Lung (tissue), 12 donors: Measurements from ENCODE around the gene THAP4. TPM values are rescaled to one million over a fixed set of nuclear protein-coding genes. Genes with fewer than 3 reads are reported as not detected.
"Not testable (repeated sequence)": the region's sequence is repeated elsewhere in the genome, so short reads cannot be mapped to it uniquely, and the experiment has no call there.

Experiments used
- ATAC-seq: fragments of 200-7000 bp; cut with Tn5 transposase; one replicate; pipeline ENCODE4 v1.9.1; 2020; ENCODE audit warnings: moderate number of reproducible peaks; ENCODE audit not compliant: insufficient read depth, low FRiP score
- DNase-seq, 3 donors: peaks; one replicate each; pipeline ENCODE4 v3.0.0-alpha.2; 2013 to 2017
- H3K27ac ChIP-seq, 2 donors: one replicate each; pipeline ENCODE4 v1.5.1; 2013; ENCODE audit warnings: mild to moderate bottlenecking in 2 of 2, moderate library complexity in 2 of 2, control low read depth in 1 of 2, inconsistent platforms in 1 of 2, low read depth in 1 of 2, low read length in 1 of 2
- H3K27me3 ChIP-seq, 3 donors: one replicate each; pipeline ENCODE4 v1.5.1; 2013; ENCODE audit warnings: low read length in 2 of 3; ENCODE audit not compliant: control insufficient read depth in 3 of 3, insufficient read depth in 3 of 3
- H3K36me3 ChIP-seq, 4 donors: one replicate each; pipeline ENCODE4 v1.5.1; 2013; ENCODE audit warnings: low read length in 4 of 4, mild to moderate bottlenecking in 1 of 4, moderate library complexity in 1 of 4; ENCODE audit not compliant: control insufficient read depth in 4 of 4, insufficient read depth in 4 of 4
- H3K4me1 ChIP-seq, 5 donors: one replicate each; pipeline ENCODE4 v1.5.1; 2013; ENCODE audit warnings: low read length in 5 of 5, mild to moderate bottlenecking in 2 of 5, moderate library complexity in 1 of 5; ENCODE audit not compliant: control insufficient read depth in 5 of 5, insufficient read depth in 5 of 5
- H3K4me3 ChIP-seq: one replicate; pipeline ENCODE4 v1.5.1; 2013; ENCODE audit warnings: mild to moderate bottlenecking, control low read depth, moderate library complexity
- H3K9ac ChIP-seq, 2 donors: one replicate each; pipeline ENCODE4 v1.5.1; 2013; ENCODE audit warnings: low read length in 2 of 2, control low read depth in 1 of 2; ENCODE audit not compliant: insufficient read depth in 1 of 2
- H3K9me3 ChIP-seq, 4 donors: one replicate each; pipeline ENCODE4 v1.5.1; 2013; ENCODE audit warnings: low read length in 3 of 4, mild to moderate bottlenecking in 1 of 4, moderate library complexity in 1 of 4; ENCODE audit not compliant: control insufficient read depth in 4 of 4, insufficient read depth in 3 of 4
- CTCF ChIP-seq: IDR thresholded peaks from 2 replicates; pipeline ENCODE4 v1.5.1; 2012; ENCODE audit warnings: mild to moderate bottlenecking; ENCODE audit errors: control extremely low read depth, extremely low read depth
- WGBS, 2 donors: extraction: QIAGEN DNeasy Blood & Tissue Kit; methylation state at CpG; one replicate each; pipeline ENCODE4 v1.1.7; 2013; 5-methylcytosine and 5-hydroxymethylcytosine counted together
- polyA plus RNA-seq, 2 donors: library from polyadenylated mRNA; stranded (reverse); fragments of 200-250 nt; gene quantifications; one replicate each; pipeline ENCODE4 v1.2.1, GENCODE V29; 2013
- total RNA-seq, 2 donors: library from RNA; depleted of rRNA in 1 of 2; stranded (reverse); fragments of >200 nt in 1 of 2; gene quantifications; one replicate each; pipeline ENCODE4 v1.2.1, GENCODE V29; 2014 to 2021
- donor health status: control.
- donor health status: control.
- donor health status: Bipolar disorder and iron deficiency.
- donor health status: healthy.
- donor health status: DM: yes; HTN: yes; CAD: no.

Gene THAP4
- total and polyA plus RNA-seq, 4 donors = 40.0 to 53.7 (median 45.0) TPM

GRCh38 chr2:241573741-241574140 is 63.2 kb downstream of the THAP4 start:
- ATAC-seq = no peak
- Histone ChIP-seq H3K4me1 (peaks cover 0 to 13% (median 8%) of the 10 kb centered on the region in 5 donors), H3K27me3 (no peaks in the 10 kb centered on the region), H3K36me3 (peaks cover 0 to 13% (median 7%) of the 10 kb centered on the region in 4 donors), H3K4me3 (no peak overlapping the region), H3K27ac (no peak overlapping the region), H3K9me3 (no peaks in the 10 kb centered on the region), H3K9ac (no peak overlapping the region)
- no peak for TF ChIP-seq CTCF
- WGBS, 2 donors = 91 to 95% methylated on average over 12 of the region's 12 CpGs
- no peak for DNase-seq

- not testable (repeated sequence) for H3K4me1 ChIP-seq, H3K27ac ChIP-seq, H3K4me3 ChIP-seq, H3K27me3 ChIP-seq, H3K9me3 ChIP-seq, H3K9ac ChIP-seq, ATAC-seq
- 89 to 94% methylated on average over 19 to 20 of the region's 20 CpGs for WGBS, 2 donors
- peaks cover 0 to 13% (median 7%) of the 10 kb centered on the region in 4 donors for H3K36me3 ChIP-seq
- DNase-seq = peak in 1 of 3 donors; percentile 19
Observed at GRCh38 chr2:241572915-241573651, 63.9 kb downstream of the THAP4 start.

- ATAC-seq = no peak
- no peak for TF ChIP-seq CTCF
- no peaks in the 10 kb centered on the region for H3K4me1 ChIP-seq
- peaks cover 0 to 18% (median 7%) of the 10 kb centered on the region in 4 donors for H3K36me3 ChIP-seq
- H3K9ac ChIP-seq = no peak overlapping the region
- H3K4me3 ChIP-seq = no peak overlapping the region
- no peaks in the 10 kb centered on the region for H3K27me3 ChIP-seq
- peak in 1 of 3 donors; percentile 46 for DNase-seq
- WGBS, 2 donors = 92 to 93% methylated on average over 27 of the region's 27 CpGs
- no peak overlapping the region for H3K27ac ChIP-seq
- H3K9me3 ChIP-seq = no peaks in the 10 kb centered on the region
Observed at GRCh38 chr2:241571821-241572620, 64.9 kb downstream of the THAP4 start.

- ATAC-seq (no peak), DNase-seq (no peak)
- Histone ChIP-seq H3K9ac (no peak overlapping the region), H3K27ac (no peak overlapping the region), H3K4me3 (no peak overlapping the region), H3K36me3 (peaks cover 0 to 18% (median 7%) of the 10 kb centered on the region in 4 donors), H3K27me3 (no peaks in the 10 kb centered on the region), H3K9me3 (no peaks in the 10 kb centered on the region), H3K4me1 (no peaks in the 10 kb centered on the region)
- WGBS, 2 donors = 71 to 72% methylated on average over 23 of the region's 23 CpGs
- TF ChIP-seq CTCF = no peak
Observed at GRCh38 chr2:241570961-241571581, 65.9 kb downstream of the THAP4 start.
